ENCODE data around the gene FOXG1. TPM values are rescaled to one million over a fixed set of nuclear protein-coding genes. Genes with fewer than 3 reads are reported as not detected.
A peak's percentile ranks its signal among the peaks of the same experiment; 100 is the strongest.

The FOXG1 gene
- total RNA-seq, 4 donors from 2014 or later, result not detected

DNA sequence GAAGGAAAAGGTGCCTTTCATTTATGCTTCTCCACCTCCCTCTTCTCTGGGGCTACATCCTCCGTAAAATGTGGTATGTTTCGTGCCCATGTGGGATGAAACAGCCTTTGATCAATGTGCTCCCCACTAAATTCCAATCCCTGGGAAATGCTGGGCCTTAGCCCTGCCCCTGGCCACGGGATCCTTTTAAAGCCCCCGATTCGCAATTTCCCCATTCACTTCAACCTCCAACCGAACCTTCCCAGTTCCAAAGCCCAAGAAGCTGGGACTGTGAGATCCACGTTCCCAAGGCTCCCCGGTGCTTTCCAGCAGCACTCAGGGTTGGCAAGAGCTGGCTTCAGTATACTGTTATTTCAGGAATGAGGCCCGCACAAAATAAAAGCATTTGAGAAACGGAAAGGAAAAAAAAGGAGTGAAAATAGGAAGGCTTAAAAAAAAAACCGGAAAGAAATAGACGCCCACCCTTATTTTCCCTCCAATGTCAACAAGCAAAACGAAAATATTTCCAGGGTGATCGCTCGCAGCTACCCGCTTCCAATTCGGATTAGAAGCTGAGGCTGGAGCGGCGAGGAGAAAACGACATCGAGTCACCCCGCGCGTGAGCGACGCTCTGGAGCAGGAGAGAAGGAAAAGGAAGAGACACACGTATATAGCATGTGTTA is 1.3 kb upstream of the FOXG1 start:
- no peak overlapping the region for H3K27ac ChIP-seq
- WGBS, 2 donors, result 11 to 12% methylated on average over 27 of the region's 27 CpGs
- peaks cover 11 to 95% of the 10 kb centered on the region in 2 donors for H3K27me3 ChIP-seq
- H3K4me3 ChIP-seq, result peak overlapping the region in 1 of 4 donors; percentile 50
- TF ChIP-seq, protein P1, sequence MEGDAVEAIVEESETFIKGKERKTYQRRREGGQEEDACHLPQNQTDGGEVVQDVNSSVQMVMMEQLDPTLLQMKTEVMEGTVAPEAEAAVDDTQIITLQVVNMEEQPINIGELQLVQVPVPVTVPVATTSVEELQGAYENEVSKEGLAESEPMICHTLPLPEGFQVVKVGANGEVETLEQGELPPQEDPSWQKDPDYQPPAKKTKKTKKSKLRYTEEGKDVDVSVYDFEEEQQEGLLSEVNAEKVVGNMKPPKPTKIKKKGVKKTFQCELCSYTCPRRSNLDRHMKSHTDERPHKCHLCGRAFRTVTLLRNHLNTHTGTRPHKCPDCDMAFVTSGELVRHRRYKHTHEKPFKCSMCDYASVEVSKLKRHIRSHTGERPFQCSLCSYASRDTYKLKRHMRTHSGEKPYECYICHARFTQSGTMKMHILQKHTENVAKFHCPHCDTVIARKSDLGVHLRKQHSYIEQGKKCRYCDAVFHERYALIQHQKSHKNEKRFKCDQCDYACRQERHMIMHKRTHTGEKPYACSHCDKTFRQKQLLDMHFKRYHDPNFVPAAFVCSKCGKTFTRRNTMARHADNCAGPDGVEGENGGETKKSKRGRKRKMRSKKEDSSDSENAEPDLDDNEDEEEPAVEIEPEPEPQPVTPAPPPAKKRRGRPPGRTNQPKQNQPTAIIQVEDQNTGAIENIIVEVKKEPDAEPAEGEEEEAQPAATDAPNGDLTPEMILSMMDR (IDR thresholded peaks at IDR 0.05), result no peak
- TF ChIP-seq POLR2A (IDR thresholded peaks at IDR 0.05) (no peak), EP300 (IDR thresholded peaks at IDR 0.05) (peak in 1 of 2 donors; percentile 31)
- H3K4me1 ChIP-seq, result peaks cover 0 to 28% (median 12%) of the 10 kb centered on the region in 4 donors
- peaks cover 0 to 4% (median 0%) of the 10 kb centered on the region in 4 donors for H3K9me3 ChIP-seq
- H3K36me3 ChIP-seq, result no peaks in the 10 kb centered on the region
- no peak for DNase-seq (ENCODE audit: low spot score in 2 of 2)

DNA sequence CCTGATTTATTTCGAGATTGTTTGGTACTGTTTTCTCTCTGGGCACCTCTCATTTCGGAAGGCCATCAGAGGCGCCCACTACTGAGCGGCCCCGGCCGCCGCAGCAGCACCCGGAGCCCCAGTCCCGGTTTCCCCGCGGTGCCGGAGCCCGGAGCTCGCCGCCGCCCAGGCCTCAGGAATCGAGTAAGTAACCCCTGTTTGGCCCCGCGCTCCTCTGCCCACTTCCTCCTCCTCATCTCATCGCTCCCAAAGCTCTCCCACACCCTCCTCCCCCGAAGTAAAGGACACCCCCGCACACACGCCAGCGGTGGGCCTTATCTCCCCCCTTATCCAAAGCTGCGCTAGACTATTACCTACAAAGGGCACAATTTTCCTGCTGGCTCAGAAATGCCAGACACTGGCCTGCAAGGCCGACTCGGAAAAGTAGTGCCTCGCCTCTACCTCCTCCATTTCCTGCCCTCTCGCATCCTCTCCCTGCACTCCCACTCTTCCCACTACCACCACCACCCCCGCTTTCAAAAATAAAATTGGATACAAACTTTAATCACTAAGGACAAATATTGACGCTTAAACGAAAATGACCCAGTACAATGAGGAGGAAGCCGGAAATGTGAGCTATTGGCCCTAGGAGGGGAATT is 637 bp upstream of the FOXG1 start:
- Histone ChIP-seq H3K4me3 (peak overlapping the region in 2 of 4 donors; percentile 19 to 50), H3K4me1 (peaks cover 0 to 28% (median 12%) of the 10 kb centered on the region in 4 donors), H3K9me3 (peaks cover 0 to 4% (median 0%) of the 10 kb centered on the region in 4 donors), H3K27ac (no peak overlapping the region), H3K36me3 (no peaks in the 10 kb centered on the region), H3K27me3 (peaks cover 11 to 95% of the 10 kb centered on the region in 2 donors)
- no peak for DNase-seq (ENCODE audit: low spot score in 2 of 2)
- 2 to 5% methylated on average over 33 of the region's 33 CpGs for WGBS, 2 donors
- no peak for TF ChIP-seq POLR2A (IDR thresholded peaks at IDR 0.05)
- no peak for TF ChIP-seq EP300 (IDR thresholded peaks at IDR 0.05)
- TF ChIP-seq, protein P1 (IDR thresholded peaks at IDR 0.05), result no peak

DNA sequence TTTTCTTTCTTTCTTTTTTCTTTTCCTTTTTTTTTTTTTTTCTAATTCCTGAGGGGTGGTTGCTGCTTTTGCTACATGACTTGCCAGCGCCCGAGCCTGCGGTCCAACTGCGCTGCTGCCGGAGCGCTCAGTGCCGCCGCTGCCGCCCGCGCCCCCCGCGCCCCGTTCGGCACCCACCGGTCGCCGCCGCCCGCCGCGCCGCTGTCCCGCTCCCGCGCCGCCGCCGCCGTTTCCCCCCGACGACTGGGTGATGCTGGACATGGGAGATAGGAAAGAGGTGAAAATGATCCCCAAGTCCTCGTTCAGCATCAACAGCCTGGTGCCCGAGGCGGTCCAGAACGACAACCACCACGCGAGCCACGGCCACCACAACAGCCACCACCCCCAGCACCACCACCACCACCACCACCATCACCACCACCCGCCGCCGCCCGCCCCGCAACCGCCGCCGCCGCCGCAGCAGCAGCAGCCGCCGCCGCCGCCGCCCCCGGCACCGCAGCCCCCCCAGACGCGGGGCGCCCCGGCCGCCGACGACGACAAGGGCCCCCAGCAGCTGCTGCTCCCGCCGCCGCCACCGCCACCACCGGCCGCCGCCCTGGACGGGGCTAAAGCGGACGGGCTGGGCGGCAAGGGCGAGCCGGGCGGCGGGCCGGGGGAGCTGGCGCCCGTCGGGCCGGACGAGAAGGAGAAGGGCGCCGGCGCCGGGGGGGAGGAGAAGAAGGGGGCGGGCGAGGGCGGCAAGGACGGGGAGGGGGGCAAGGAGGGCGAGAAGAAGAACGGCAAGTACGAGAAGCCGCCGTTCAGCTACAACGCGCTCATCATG is 654 bp downstream of the FOXG1 start:
- 5 to 6% methylated on average over 47 to 76 of the region's 100 CpGs for WGBS, 2 donors
- Histone ChIP-seq H3K9me3 (peaks cover 0 to 4% (median 0%) of the 10 kb centered on the region in 4 donors), H3K36me3 (no peaks in the 10 kb centered on the region), H3K27me3 (peaks cover 9 to 95% of the 10 kb centered on the region in 2 donors), H3K4me1 (peaks cover 0 to 28% (median 12%) of the 10 kb centered on the region in 4 donors), H3K4me3 (peak overlapping the region in 3 of 4 donors; percentile 19 to 50 (median 23)), H3K27ac (no peak overlapping the region)
- TF ChIP-seq POLR2A (IDR thresholded peaks at IDR 0.05) (no peak), EP300 (IDR thresholded peaks at IDR 0.05) (no peak)
- TF ChIP-seq, protein P1 (IDR thresholded peaks at IDR 0.05), result no peak
- no peak for DNase-seq (ENCODE audit: low spot score in 2 of 2)

DNA sequence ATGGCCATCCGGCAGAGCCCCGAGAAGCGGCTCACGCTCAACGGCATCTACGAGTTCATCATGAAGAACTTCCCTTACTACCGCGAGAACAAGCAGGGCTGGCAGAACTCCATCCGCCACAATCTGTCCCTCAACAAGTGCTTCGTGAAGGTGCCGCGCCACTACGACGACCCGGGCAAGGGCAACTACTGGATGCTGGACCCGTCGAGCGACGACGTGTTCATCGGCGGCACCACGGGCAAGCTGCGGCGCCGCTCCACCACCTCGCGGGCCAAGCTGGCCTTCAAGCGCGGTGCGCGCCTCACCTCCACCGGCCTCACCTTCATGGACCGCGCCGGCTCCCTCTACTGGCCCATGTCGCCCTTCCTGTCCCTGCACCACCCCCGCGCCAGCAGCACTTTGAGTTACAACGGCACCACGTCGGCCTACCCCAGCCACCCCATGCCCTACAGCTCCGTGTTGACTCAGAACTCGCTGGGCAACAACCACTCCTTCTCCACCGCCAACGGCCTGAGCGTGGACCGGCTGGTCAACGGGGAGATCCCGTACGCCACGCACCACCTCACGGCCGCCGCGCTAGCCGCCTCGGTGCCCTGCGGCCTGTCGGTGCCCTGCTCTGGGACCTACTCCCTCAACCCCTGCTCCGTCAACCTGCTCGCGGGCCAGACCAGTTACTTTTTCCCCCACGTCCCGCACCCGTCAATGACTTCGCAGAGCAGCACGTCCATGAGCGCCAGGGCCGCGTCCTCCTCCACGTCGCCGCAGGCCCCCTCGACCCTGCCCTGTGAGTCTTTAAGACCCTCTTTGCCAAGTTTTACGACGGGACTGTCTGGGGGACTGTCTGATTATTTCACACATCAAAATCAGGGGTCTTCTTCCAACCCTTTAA is 1.5 kb downstream of the FOXG1 start:
- peaks cover 0 to 4% (median 0%) of the 10 kb centered on the region in 4 donors for H3K9me3 ChIP-seq
- WGBS, 2 donors, result 5 to 9% methylated on average over 39 to 75 of the region's 77 CpGs
- no peak for TF ChIP-seq EP300 (IDR thresholded peaks at IDR 0.05)
- no peak for TF ChIP-seq POLR2A (IDR thresholded peaks at IDR 0.05)
- TF ChIP-seq, protein P1 (IDR thresholded peaks at IDR 0.05), result no peak
- H3K4me3 ChIP-seq, result no peak overlapping the region
- H3K27ac ChIP-seq, result no peak overlapping the region
- DNase-seq (ENCODE audit: low spot score in 2 of 2), result no peak
- no peaks in the 10 kb centered on the region for H3K36me3 ChIP-seq
- H3K27me3 ChIP-seq, result peaks cover 9 to 95% of the 10 kb centered on the region in 2 donors
- H3K4me1 ChIP-seq, result peaks cover 0 to 30% (median 12%) of the 10 kb centered on the region in 4 donors
